Activated naive CD8-positive, alpha-beta T cell treated with anti-CD3 and anti-CD28 coated beads, Interleukin-2, amount 50 U/mL, for 16 hours (primary cell): ENCODE measurements around the gene RAET1L.
"Not testable (repeated sequence)": the region's sequence is repeated elsewhere in the genome, so short reads cannot be mapped to it uniquely, and the experiment has no call there.

ENCODE experiments used
- DNase-seq: peaks from one replicate; pipeline ENCODE4 v3.0.0-alpha.2; 2020; ENCODE audit warnings: low read depth, low spot score

RAET1L gene

GRCh38 chr6:150025201-150025917, at the start of gene RAET1L:
Gene RAET1L (minus strand): TSS chr6:150025532. CDS start chr6:150025471, 61 bp downstream.
- DNase-seq = no peak

- DNase-seq = no peak
Observed at GRCh38 chr6:150075034-150075421, 49.7 kb upstream of the RAET1L start.

GRCh38 chr6:150074396-150075033, 49.2 kb upstream of the RAET1L start:
- not testable (repeated sequence) for DNase-seq

- no peak for DNase-seq
Observed at GRCh38 chr6:150072201-150072600, 46.9 kb upstream of the RAET1L start.

GRCh38 chr6:150070236-150070818, 45.0 kb upstream of the RAET1L start:
- DNase-seq = no peak

- no peak for DNase-seq
Observed at GRCh38 chr6:150069706-150070105, 44.4 kb upstream of the RAET1L start.

- peak; percentile 46 for DNase-seq
Observed at GRCh38 chr6:150068720-150069648, 43.7 kb upstream of the RAET1L start, which contains the start of gene ULBP3. Gene ULBP3 (minus strand): TSS chr6:150069121. CDS start chr6:150069066, 55 bp downstream.

GRCh38 chr6:150068151-150068550, 42.8 kb upstream of the RAET1L start:
- DNase-seq = no peak

GRCh38 chr6:150065083-150065482, 39.8 kb upstream of the RAET1L start:
- no peak for DNase-seq

- no peak for DNase-seq
Observed at GRCh38 chr6:150063640-150064039, 38.3 kb upstream of the RAET1L start.

GRCh38 chr6:150059973-150060372, 34.6 kb upstream of the RAET1L start:
- not testable (repeated sequence) for DNase-seq

GRCh38 chr6:150058986-150059385, 33.7 kb upstream of the RAET1L start:
- DNase-seq = no peak

- DNase-seq = no peak
Observed at GRCh38 chr6:150058231-150058792, 33.0 kb upstream of the RAET1L start.

- no peak for DNase-seq
Observed at GRCh38 chr6:150057501-150057951, 32.2 kb upstream of the RAET1L start.

GRCh38 chr6:150056916-150057315, 31.6 kb upstream of the RAET1L start:
- DNase-seq = no peak

GRCh38 chr6:150056156-150056555, 30.8 kb upstream of the RAET1L start:
- DNase-seq = no peak

GRCh38 chr6:150055131-150055530, 29.8 kb upstream of the RAET1L start:
- DNase-seq = no peak

GRCh38 chr6:150053450-150053849, 28.1 kb upstream of the RAET1L start:
- DNase-seq = no peak

GRCh38 chr6:150050846-150051245, 25.5 kb upstream of the RAET1L start:
- no peak for DNase-seq

GRCh38 chr6:150048099-150048498, 22.8 kb upstream of the RAET1L start:
- no peak for DNase-seq

GRCh38 chr6:150046943-150047342, 21.6 kb upstream of the RAET1L start:
- no peak for DNase-seq
